AG04449 (cell line): ENCODE results near the gene PMFBP1.

Source experiments
- CTCF ChIA-PET: fragments of 350-600 bp; formaldehyde crosslinking; extraction: SDS; loops from one replicate; lab custom pipeline; 2021; ENCODE audit warnings: antibody characterized with exemption; lab: Yijun Ruan, JAX
- POLR2A ChIA-PET: fragments of 400-600, 350-600 bp; formaldehyde crosslinking; extraction: SDS; loops from one replicate; lab custom pipeline; 2020; ENCODE audit warnings: antibody characterized with exemption, inconsistent platforms; lab: Yijun Ruan, JAX
- DNase-seq: peaks from one replicate; pipeline ENCODE4 v3.0.0-alpha.2; 2010; ENCODE audit warnings: low read depth, low spot score
- H3K4me3 ChIP-seq: 2 replicates; pipeline ENCODE4 v1.5.1; 2011; ENCODE audit warnings: low read depth, mild to moderate bottlenecking, control low read depth, low read length
- CTCF ChIP-seq: IDR thresholded peaks from one replicate; pipeline ENCODE4 v1.5.1; 2011; ENCODE audit warnings: mild to moderate bottlenecking, moderate library complexity, low read length, control low read depth, inconsistent platforms; ENCODE audit not compliant: insufficient read depth; ENCODE audit errors: missing control alignments

Gene PMFBP1

GRCh38 chr16:72101195-72101594 lies 70.8 kb downstream of the PMFBP1 start:
- ChIA-PET CTCF (interaction anchor here (2.1 kb wide), 1 partner anchor 35 kb away, joined by 8 read pairs; no protein-coding TSS in a partner anchor), POLR2A (no interaction called here)
- no peak for DNase-seq
- no peak overlapping the region for H3K4me3 ChIP-seq
- TF ChIP-seq CTCF, result no peak

- peak; percentile 61 for TF ChIP-seq CTCF
- H3K4me3 ChIP-seq, result no peak overlapping the region
- POLR2A ChIA-PET, result no interaction called here
- DNase-seq, result no peak
- CTCF ChIA-PET, result interaction anchor here (0.6 to 2.1 kb wide), 9 partner anchors 12 to 216 kb away, joined by 3 to 12 read pairs (median 4); no protein-coding TSS in a partner anchor
Measured at GRCh38 chr16:72099377-72099818, 72.6 kb downstream of the PMFBP1 start.

- no peak for DNase-seq
- H3K4me3 ChIP-seq, result no peak overlapping the region
- TF ChIP-seq CTCF, result no peak
- ChIA-PET POLR2A (no interaction called here), CTCF (interaction anchor here (0.7 to 3.5 kb wide), 9 partner anchors 12 to 216 kb away, joined by 3 to 12 read pairs (median 4); no protein-coding TSS in a partner anchor)
Measured at GRCh38 chr16:72098936-72099335, 73.0 kb downstream of the PMFBP1 start.

- TF ChIP-seq CTCF, result no peak
- peak overlapping the region; percentile 100 for H3K4me3 ChIP-seq
- CTCF ChIA-PET, result interaction anchor here (1.0 to 2.8 kb wide), 4 partner anchors 26 to 1862 kb away, joined by 3 to 15 read pairs (median 4); no protein-coding TSS in a partner anchor
- DNase-seq, result no peak
- POLR2A ChIA-PET, result interaction anchor here (0.5 to 1.0 kb wide), 3 partner anchors 13 to 439 kb away, joined by 3 read pairs; partner anchors contain the start of gene AP1G1
Measured at GRCh38 chr16:72094266-72094610, 77.7 kb downstream of the PMFBP1 start.

- ChIA-PET POLR2A (interaction anchor here (0.5 to 1.0 kb wide), 7 partner anchors 9 to 439 kb away, joined by 3 to 4 read pairs (median 3); partner anchors contain the start of gene AP1G1), CTCF (interaction anchor here (1.1 to 2.8 kb wide), 3 partner anchors 27 to 43 kb away, joined by 3 to 15 read pairs (median 6); no protein-coding TSS in a partner anchor)
- no peak for TF ChIP-seq CTCF
- H3K4me3 ChIP-seq, result peak within 1 kb of the TSS; percentile 100
- peak; percentile 95 for DNase-seq
Measured at GRCh38 chr16:72093448-72094265, 78.3 kb downstream of the PMFBP1 start, which contains the start of the genes DHX38 and TXNL4B. Gene DHX38 (plus strand): TSS chr16:72093847. CDS start chr16:72096158, 2,311 bp downstream. Gene TXNL4B (minus strand): TSS chr16:72093620. CDS start chr16:72090749, 2,871 bp downstream.
